Endothelial cell of umbilical vein (primary cell): Measurements from ENCODE around the gene FAM237A. TPM values are rescaled to one million over a fixed set of nuclear protein-coding genes. Genes with fewer than 3 reads are reported as not detected.

Experiments used
- BruUV-seq: library from RNA; stranded (reverse); fragments of 400-500 nt; replicated peaks from 2 replicates; lab custom pipeline; 2021; lab: Mats Ljungman, UMichigan
- CTCF ChIA-PET: fragments of 300-600, 350-600 bp; sonication (Branson Sonifier 250); formaldehyde crosslinking; loops from one replicate; lab custom pipeline; 2021; ENCODE audit warnings: antibody characterized with exemption, inconsistent platforms; lab: Charles Lee
- POLR2A ChIA-PET: fragments of 300-600, 350-600 bp; sonication (Branson Sonifier 250); formaldehyde crosslinking; loops from one replicate; lab custom pipeline; 2021; ENCODE audit warnings: antibody characterized with exemption, inconsistent platforms; lab: Charles Lee
- DNase-seq: peaks from one replicate; pipeline ENCODE4 v3.0.0-alpha.2; 2011; ENCODE audit warnings: low read depth, low spot score
- FAIRE-seq: peaks from 2 replicates; lab custom pipeline; 2011; peaks lifted over from hg19 to GRCh38; lab: Jason Lieb, UNC
- H2AFZ ChIP-seq: 2 replicates; pipeline ENCODE4 v1.6.0; 2012; ENCODE audit warnings: low read depth, low read length, control low read depth, inconsistent platforms
- H3K27ac ChIP-seq: 2 replicates; pipeline ENCODE4 v1.5.1; 2011; ENCODE audit warnings: low read depth, mild to moderate bottlenecking, control low read depth, low read length, moderate library complexity; ENCODE audit not compliant: insufficient read depth
- H3K27me3 ChIP-seq, 2 experiments: 2 replicates each; pipeline versions ENCODE4 v1.6.0 to v1.6.1; 2011; ENCODE audit warnings: low read length in 2 of 2, mixed read lengths in 1 of 2; ENCODE audit not compliant: control insufficient read depth in 2 of 2, insufficient read depth in 2 of 2
- H3K36me3 ChIP-seq, 2 experiments: 2 replicates in 1 of 2; 3 replicates in 1 of 2; pipeline ENCODE4 v1.5.1; 2011; ENCODE audit warnings: low read length in 2 of 2, mild to moderate bottlenecking in 1 of 2, moderate library complexity in 1 of 2; ENCODE audit not compliant: control insufficient read depth in 2 of 2, insufficient read depth in 2 of 2; ENCODE audit errors: extremely low read depth in 1 of 2
- H3K4me1 ChIP-seq: 3 replicates; pipeline ENCODE4 v1.5.1; 2011; ENCODE audit warnings: mild to moderate bottlenecking, low read length; ENCODE audit not compliant: control insufficient read depth, insufficient read depth; ENCODE audit errors: extremely low read depth
- H3K4me2 ChIP-seq: 2 replicates; pipeline ENCODE4 v1.6.1; 2011; ENCODE audit warnings: low read length, control low read depth, mixed read lengths; ENCODE audit not compliant: insufficient read depth
- H3K4me3 ChIP-seq, 3 experiments: fragments of 200-600 bp in 1 of 3; sonication (generic), shearing (Covaris generic) in 1 of 3; replicated peaks in 1 of 3; 2 replicates each; pipeline ENCODE4 v1.5.1; 2011 to 2016; ENCODE audit warnings: control low read depth in 3 of 3, low read length in 3 of 3, mild to moderate bottlenecking in 2 of 3, inconsistent platforms in 1 of 3, low read depth in 1 of 3, moderate library complexity in 1 of 3; ENCODE audit not compliant: insufficient read depth in 1 of 3
- H3K79me2 ChIP-seq: 2 replicates; pipeline ENCODE4 v1.6.0; 2012; ENCODE audit warnings: low read length, inconsistent platforms; ENCODE audit not compliant: control insufficient read depth, insufficient read depth
- H3K9ac ChIP-seq: replicated peaks from 2 replicates; pipeline ENCODE3; 2011; ENCODE audit warnings: low read length, control low read depth; ENCODE audit not compliant: insufficient read depth; ENCODE audit errors: extremely low read depth
- H3K9me1 ChIP-seq: replicated peaks from 3 replicates; pipeline ENCODE4 v1.6.0; 2011; ENCODE audit warnings: mild to moderate bottlenecking, low read length; ENCODE audit not compliant: control insufficient read depth, insufficient read depth; ENCODE audit errors: extremely low read depth
- H3K9me3 ChIP-seq: replicated peaks from 2 replicates; pipeline ENCODE4 v1.5.1; 2012; ENCODE audit warnings: low read length, inconsistent platforms; ENCODE audit not compliant: control insufficient read depth, insufficient read depth
- H4K20me1 ChIP-seq: replicated peaks from 2 replicates; pipeline ENCODE3; 2011; ENCODE audit warnings: mild to moderate bottlenecking, low read length; ENCODE audit not compliant: control insufficient read depth, insufficient read depth; ENCODE audit errors: extremely low read depth
- EZH2 ChIP-seq: IDR thresholded peaks from 2 replicates; pipeline ENCODE4 v1.6.1; 2012; ENCODE audit warnings: borderline replicate concordance, low read depth, mild to moderate bottlenecking, moderate library complexity, low read length, inconsistent platforms; ENCODE audit not compliant: severe bottlenecking
- FOS ChIP-seq: IDR thresholded peaks from 2 replicates; pipeline ENCODE4 v1.6.1; 2011; ENCODE audit warnings: mild to moderate bottlenecking, low read length, moderate library complexity, borderline replicate concordance; ENCODE audit not compliant: insufficient read depth
- GATA2 ChIP-seq: IDR thresholded peaks from 2 replicates; pipeline ENCODE4 v1.7.0; 2011; ENCODE audit warnings: low read depth, mild to moderate bottlenecking, moderate library complexity, mixed read lengths, low read length; ENCODE audit not compliant: insufficient read length, insufficient read depth
- JUN ChIP-seq: IDR thresholded peaks from 2 replicates; pipeline ENCODE4 v1.6.1; 2011; ENCODE audit warnings: borderline replicate concordance, low read depth; ENCODE audit not compliant: insufficient read length, insufficient read depth
- MYC ChIP-seq: IDR thresholded peaks from one replicate; pipeline ENCODE4 v1.6.1; 2011; ENCODE audit warnings: mild to moderate bottlenecking, low read depth, low read length
- POLR2A ChIP-seq: IDR thresholded peaks from 2 replicates; pipeline ENCODE4 v1.6.1; 2012; ENCODE audit warnings: low read depth, mild to moderate bottlenecking, control low read depth, low read length
- POLR2AphosphoS5 ChIP-seq: IDR thresholded peaks from 2 replicates; pipeline ENCODE4 v1.6.1; 2012; ENCODE audit warnings: low read depth, mild to moderate bottlenecking, control low read depth, low read length, moderate library complexity; ENCODE audit not compliant: insufficient read depth
- dilution Hi-C: fragments of 300-500 bp; cut with MboI; formaldehyde crosslinking; loops from one replicate; pipeline ENCODE4 v1.15.0; 2019; ENCODE audit warnings: low sequenced_read_pairs; ENCODE audit not compliant: extremely low pct_ligation_motif_present
- intact Hi-C: fragments of 100-400 bp; cut with micrococcal nuclease; formaldehyde crosslinking; loops from one replicate; pipeline ENCODE4 v1.10.0; 2022
- polyA plus RNA-seq, 4 experiments: library from polyadenylated mRNA; depleted of rRNA in 3 of 4; stranded (reverse) in 3 of 4; unstranded in 1 of 4; fragments of >200 nt; gene quantifications; 2 replicates each; pipeline versions ENCODE4 v1.2.1 to v1.2.3, GENCODE V29; 2011 to 2012; ENCODE audit warnings: missing spikeins in 1 of 4
- total RNA-seq: library from RNA; stranded (reverse); gene quantifications from 2 replicates; pipeline ENCODE4 v1.2.3, GENCODE V29; 2021
- TF ChIP-seq, protein P1 (sequence below): IDR thresholded peaks from 2 replicates; pipeline ENCODE4 v1.6.1; 2011; ENCODE audit not compliant: insufficient read depth, insufficient read length
- TF ChIP-seq, protein P2 (sequence below), 2 donors: IDR thresholded peaks; 1 replicate in 1 of 2; 2 replicates in 1 of 2; pipeline ENCODE4 v1.5.1; 2011; ENCODE audit warnings: low read length in 2 of 2, mild to moderate bottlenecking in 2 of 2, moderate library complexity in 2 of 2, control low read depth in 1 of 2, inconsistent platforms in 1 of 2, low read depth in 1 of 2; ENCODE audit not compliant: insufficient read depth in 1 of 2; ENCODE audit errors: extremely low read depth in 1 of 2

Gene FAM237A
- total and polyA plus RNA-seq, 2 donors (not counting 3 experiments of a cell fraction or from before 2014, with no cell fraction given) = not detected

DNA sequence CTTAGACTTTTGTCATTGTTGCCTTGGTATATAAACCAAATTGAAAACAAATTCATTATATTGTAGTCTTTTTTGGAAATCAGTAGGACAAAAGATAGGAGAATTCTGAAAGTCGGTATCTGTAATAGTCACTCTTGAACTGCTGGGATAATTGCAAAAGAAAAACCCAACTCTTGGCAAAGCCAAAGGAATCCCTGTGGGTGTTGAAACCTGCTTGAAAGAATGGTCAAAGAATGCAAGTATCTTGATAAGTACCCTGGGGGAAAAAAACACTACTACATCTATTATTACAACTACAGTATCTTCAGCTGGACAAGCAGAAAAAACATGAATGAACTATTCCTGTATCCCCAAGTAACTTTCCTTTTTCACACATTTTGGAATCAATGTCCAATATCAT lies 7.3 kb upstream of the FAM237A start:
- no TSS peak for BruUV-seq
- FAIRE-seq (no peak), DNase-seq (no peak)
- no peak overlapping the region for H3K4me2 ChIP-seq
- H2AFZ ChIP-seq = no peak overlapping the region
- TF ChIP-seq GATA2 (no peak), POLR2A (no peak), FOS (no peak), POLR2AphosphoS5 (no peak), EZH2 (no peak), MYC (no peak), JUN (no peak)
- TF ChIP-seq, protein P1, sequence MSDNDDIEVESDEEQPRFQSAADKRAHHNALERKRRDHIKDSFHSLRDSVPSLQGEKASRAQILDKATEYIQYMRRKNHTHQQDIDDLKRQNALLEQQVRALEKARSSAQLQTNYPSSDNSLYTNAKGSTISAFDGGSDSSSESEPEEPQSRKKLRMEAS = no peak
- TF ChIP-seq, protein P2, sequence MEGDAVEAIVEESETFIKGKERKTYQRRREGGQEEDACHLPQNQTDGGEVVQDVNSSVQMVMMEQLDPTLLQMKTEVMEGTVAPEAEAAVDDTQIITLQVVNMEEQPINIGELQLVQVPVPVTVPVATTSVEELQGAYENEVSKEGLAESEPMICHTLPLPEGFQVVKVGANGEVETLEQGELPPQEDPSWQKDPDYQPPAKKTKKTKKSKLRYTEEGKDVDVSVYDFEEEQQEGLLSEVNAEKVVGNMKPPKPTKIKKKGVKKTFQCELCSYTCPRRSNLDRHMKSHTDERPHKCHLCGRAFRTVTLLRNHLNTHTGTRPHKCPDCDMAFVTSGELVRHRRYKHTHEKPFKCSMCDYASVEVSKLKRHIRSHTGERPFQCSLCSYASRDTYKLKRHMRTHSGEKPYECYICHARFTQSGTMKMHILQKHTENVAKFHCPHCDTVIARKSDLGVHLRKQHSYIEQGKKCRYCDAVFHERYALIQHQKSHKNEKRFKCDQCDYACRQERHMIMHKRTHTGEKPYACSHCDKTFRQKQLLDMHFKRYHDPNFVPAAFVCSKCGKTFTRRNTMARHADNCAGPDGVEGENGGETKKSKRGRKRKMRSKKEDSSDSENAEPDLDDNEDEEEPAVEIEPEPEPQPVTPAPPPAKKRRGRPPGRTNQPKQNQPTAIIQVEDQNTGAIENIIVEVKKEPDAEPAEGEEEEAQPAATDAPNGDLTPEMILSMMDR (IDR thresholded peaks at IDR 0.05; ENCODE audit: extremely low read depth in 1 of 2, insufficient read depth in 1 of 2, low read depth in 1 of 2, low read length in 2 of 2) = no peak
- no peaks in the 10 kb centered on the region for H3K9me1 ChIP-seq
- no peaks in the 10 kb centered on the region for H3K4me1 ChIP-seq
- peaks cover 0 to 3% of the 10 kb centered on the region in 2 experiments for H3K27me3 ChIP-seq
- H3K9ac ChIP-seq = no peak overlapping the region
- H3K9me3 ChIP-seq = no peaks in the 10 kb centered on the region
- dilution Hi-C loops = no loop called here
- H3K36me3 ChIP-seq = no peaks in the 10 kb centered on the region
- intact Hi-C loops = no loop called here
- H3K27ac ChIP-seq = no peak overlapping the region
- ChIA-PET CTCF (no interaction called here), POLR2A (no interaction called here)
- no peaks in the 10 kb centered on the region for H3K79me2 ChIP-seq
- no peaks in the 10 kb centered on the region for H4K20me1 ChIP-seq
- no peak overlapping the region for H3K4me3 ChIP-seq
